Hepatocyte (in vitro differentiated cells): ENCODE results near the gene PLEKHA7. TPM values are rescaled to one million over a fixed set of nuclear protein-coding genes. Genes with fewer than 3 reads are reported as not detected.
A peak's percentile ranks its signal among the peaks of the same experiment; 100 is the strongest.

Source experiments
- DNase-seq: peaks from one replicate; pipeline ENCODE4 v3.0.0-alpha.2; 2016; ENCODE audit warnings: low spot score
- H2AFZ ChIP-seq: fragments of 200-600 bp; sonication (generic); 2 replicates; pipeline ENCODE4 v1.6.0; 2016; ENCODE audit warnings: antibody characterized with exemption, mild to moderate bottlenecking
- H3K27ac ChIP-seq: fragments of 200-600 bp; sonication (generic); 2 replicates; pipeline ENCODE4 v1.5.1; 2016; ENCODE audit warnings: mild to moderate bottlenecking
- H3K27me3 ChIP-seq: fragments of 200-600 bp; sonication (generic); 2 replicates; pipeline ENCODE4 v1.6.1; 2016
- H3K36me3 ChIP-seq: fragments of 200-600 bp; sonication (generic); replicated peaks from 2 replicates; pipeline ENCODE4 v1.5.1; 2016; ENCODE audit warnings: low read depth; ENCODE audit not compliant: insufficient read depth
- H3K4me1 ChIP-seq: fragments of 200-600 bp; sonication (generic); 2 replicates; pipeline ENCODE4 v1.5.1; 2016; ENCODE audit warnings: mild to moderate bottlenecking, moderate library complexity; ENCODE audit not compliant: insufficient read depth
- H3K4me2 ChIP-seq: fragments of 200-600 bp; sonication (generic); 2 replicates; pipeline ENCODE4 v1.6.0; 2016
- H3K4me3 ChIP-seq: fragments of 200-600 bp; sonication (generic); 2 replicates; pipeline ENCODE4 v1.5.1; 2016; ENCODE audit warnings: mild to moderate bottlenecking
- H3K79me2 ChIP-seq: fragments of 200-600 bp; sonication (generic); 2 replicates; pipeline ENCODE4 v1.6.0; 2017; ENCODE audit warnings: mild to moderate bottlenecking
- H3K9me2 ChIP-seq: fragments of 200-600 bp; sonication (generic); replicated peaks from 2 replicates; pipeline ENCODE4 v1.6.0; 2017; ENCODE audit warnings: mild to moderate bottlenecking; ENCODE audit not compliant: insufficient read depth
- H3K9me3 ChIP-seq: fragments of 200-600 bp; sonication (generic); 2 replicates; pipeline ENCODE4 v1.5.1; 2016; ENCODE audit warnings: low read depth, mild to moderate bottlenecking
- H4K20me1 ChIP-seq: fragments of 200-600 bp; sonication (generic); 2 replicates; pipeline ENCODE4 v1.6.0; 2016; ENCODE audit warnings: mild to moderate bottlenecking; ENCODE audit not compliant: insufficient read depth, poor library complexity, severe bottlenecking
- EZH2 ChIP-seq: fragments of 200-600 bp; sonication (generic); IDR thresholded peaks from 2 replicates; pipeline ENCODE4 v1.6.1; 2016; ENCODE audit warnings: antibody characterized with exemption, mild to moderate bottlenecking, borderline replicate concordance
- EZH2phosphoT487 ChIP-seq: fragments of 200-600 bp; sonication (generic); IDR thresholded peaks from one replicate; pipeline ENCODE4 v1.6.1; 2018; ENCODE audit warnings: antibody characterized with exemption, mild to moderate bottlenecking, low read depth, moderate library complexity; ENCODE audit not compliant: unreplicated experiment, severe bottlenecking
- WGBS: methylation state at CpG from one replicate; pipeline ENCODE4 v1.1.6; 2016; ENCODE audit warnings: low lambda C conversion rate; ENCODE audit errors: missing lambda C conversion rate; 5-methylcytosine and 5-hydroxymethylcytosine counted together
- polyA plus RNA-seq: library from polyadenylated mRNA; unstranded; fragments of >200 nt; fragmentation: Nextera tagmentation; extraction: Ambion mirVana; gene quantifications from 2 replicates; pipeline ENCODE4 v1.2.1, GENCODE V29; 2016
- total RNA-seq: library from RNA; depleted of rRNA; stranded (reverse); fragments of >200 nt; gene quantifications from 2 replicates; pipeline ENCODE4 v1.2.3, GENCODE V29; 2014
- TF ChIP-seq, protein P1 (sequence below): fragments of 200-600 bp; sonication (generic); IDR thresholded peaks from 2 replicates; pipeline ENCODE4 v1.5.1; 2016; ENCODE audit warnings: antibody characterized with exemption, mild to moderate bottlenecking; ENCODE audit not compliant: poor library complexity

PLEKHA7 gene
- total and polyA plus RNA-seq, 2 experiments from 2014 or later: 16.7 to 35.6 TPM

DNA sequence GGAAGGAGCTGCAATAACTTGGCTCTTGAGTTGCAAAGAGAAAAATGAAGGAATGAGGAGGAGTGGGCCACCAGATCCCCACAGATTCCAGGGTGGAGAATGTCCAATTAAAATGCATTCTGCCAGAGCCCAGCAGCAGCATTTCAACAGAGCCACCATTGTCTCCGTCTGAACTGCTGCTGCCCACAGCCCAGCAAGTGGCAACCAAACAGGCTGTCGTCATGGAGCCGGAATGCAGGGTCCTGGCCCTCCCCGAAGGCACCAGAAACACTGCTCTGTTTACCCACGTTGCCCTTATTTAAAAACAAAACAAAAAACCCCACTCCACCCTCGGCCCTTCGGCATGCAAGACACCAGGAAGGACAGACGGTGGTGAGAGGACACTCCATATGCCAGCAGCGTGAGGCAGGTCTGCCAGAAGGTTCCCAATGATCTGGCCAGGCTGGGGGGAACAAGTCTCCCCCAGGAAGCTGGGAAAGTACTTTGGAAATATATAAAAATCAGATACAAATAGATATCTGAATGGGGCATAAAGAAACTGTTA is 32.5 kb downstream of the PLEKHA7 start:
- DNase-seq: peak; percentile 37
- Histone ChIP-seq H4K20me1 (no peaks in the 10 kb centered on the region), H3K4me3 (no peak overlapping the region), H3K9me3 (no peaks in the 10 kb centered on the region), H3K9me2 (no peaks in the 10 kb centered on the region), H3K79me2 (peaks cover 49% of the 10 kb centered on the region), H3K36me3 (no peaks in the 10 kb centered on the region), H3K27me3 (no peaks in the 10 kb centered on the region), H2AFZ (no peak overlapping the region), H3K4me2 (peak overlapping the region; percentile 35), H3K27ac (peak overlapping the region; percentile 77), H3K4me1 (peaks cover 58% of the 10 kb centered on the region)
- WGBS: 36% methylated on average over 9 of the region's 9 CpGs
- TF ChIP-seq EZH2 (no peak), EZH2phosphoT487 (no peak)
- TF ChIP-seq, protein P1, sequence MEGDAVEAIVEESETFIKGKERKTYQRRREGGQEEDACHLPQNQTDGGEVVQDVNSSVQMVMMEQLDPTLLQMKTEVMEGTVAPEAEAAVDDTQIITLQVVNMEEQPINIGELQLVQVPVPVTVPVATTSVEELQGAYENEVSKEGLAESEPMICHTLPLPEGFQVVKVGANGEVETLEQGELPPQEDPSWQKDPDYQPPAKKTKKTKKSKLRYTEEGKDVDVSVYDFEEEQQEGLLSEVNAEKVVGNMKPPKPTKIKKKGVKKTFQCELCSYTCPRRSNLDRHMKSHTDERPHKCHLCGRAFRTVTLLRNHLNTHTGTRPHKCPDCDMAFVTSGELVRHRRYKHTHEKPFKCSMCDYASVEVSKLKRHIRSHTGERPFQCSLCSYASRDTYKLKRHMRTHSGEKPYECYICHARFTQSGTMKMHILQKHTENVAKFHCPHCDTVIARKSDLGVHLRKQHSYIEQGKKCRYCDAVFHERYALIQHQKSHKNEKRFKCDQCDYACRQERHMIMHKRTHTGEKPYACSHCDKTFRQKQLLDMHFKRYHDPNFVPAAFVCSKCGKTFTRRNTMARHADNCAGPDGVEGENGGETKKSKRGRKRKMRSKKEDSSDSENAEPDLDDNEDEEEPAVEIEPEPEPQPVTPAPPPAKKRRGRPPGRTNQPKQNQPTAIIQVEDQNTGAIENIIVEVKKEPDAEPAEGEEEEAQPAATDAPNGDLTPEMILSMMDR: no peak

DNA sequence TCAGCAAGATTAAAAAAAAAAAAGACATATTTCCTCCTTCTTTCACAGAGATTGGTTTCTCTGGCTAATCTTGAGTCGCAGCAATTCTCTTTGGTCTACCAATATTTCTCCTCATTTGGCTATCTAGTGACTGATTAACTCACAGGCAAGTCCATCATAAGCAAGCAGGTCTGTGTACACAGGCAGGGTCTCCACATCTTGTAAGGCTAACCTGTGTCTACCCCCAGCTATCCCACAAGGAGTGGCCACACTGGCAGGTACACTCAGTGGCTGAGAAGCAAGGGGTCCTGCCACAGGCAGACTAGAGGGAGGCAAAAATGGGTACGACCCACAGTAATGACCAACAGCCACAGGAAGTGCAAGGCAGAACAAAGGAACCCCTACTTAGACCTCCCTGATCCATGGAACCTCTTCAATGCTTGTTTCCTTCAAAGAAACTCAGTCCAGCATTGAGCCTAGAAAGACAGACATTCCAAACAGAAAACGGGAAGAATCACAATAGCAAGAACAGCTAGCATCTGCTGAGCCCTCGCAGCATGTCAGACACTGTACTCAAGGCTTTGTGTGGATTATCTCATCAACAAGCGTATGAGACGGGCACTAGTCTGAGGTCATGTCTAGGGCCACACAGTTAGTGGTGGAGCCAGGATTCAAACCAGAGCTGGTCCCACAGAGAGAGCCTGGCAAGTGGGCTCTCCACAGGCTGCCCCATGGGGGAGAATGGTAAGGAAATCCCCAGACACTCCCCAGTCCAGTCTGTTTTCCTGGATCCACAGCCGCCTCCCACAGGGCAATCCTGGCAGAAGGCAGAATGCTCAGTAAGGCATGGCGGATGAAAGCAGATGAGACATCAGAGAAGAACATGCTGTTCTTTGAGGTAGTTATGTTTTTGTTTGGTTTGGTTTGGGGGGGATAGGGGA is 34.3 kb downstream of the PLEKHA7 start:
- 74% methylated on average over 8 of the region's 8 CpGs for WGBS
- Histone ChIP-seq H4K20me1 (no peaks in the 10 kb centered on the region), H3K4me1 (peaks cover 45% of the 10 kb centered on the region), H3K9me2 (no peaks in the 10 kb centered on the region), H3K27ac (peak overlapping the region; percentile 66), H3K4me2 (peak overlapping the region; percentile 56), H3K9me3 (no peaks in the 10 kb centered on the region), H3K36me3 (no peaks in the 10 kb centered on the region), H3K27me3 (no peaks in the 10 kb centered on the region), H3K79me2 (peaks cover 59% of the 10 kb centered on the region), H3K4me3 (no peak overlapping the region), H2AFZ (no peak overlapping the region)
- no peak for TF ChIP-seq EZH2
- no peak for TF ChIP-seq EZH2phosphoT487
- TF ChIP-seq, protein P1: no peak
- no peak for DNase-seq

DNA sequence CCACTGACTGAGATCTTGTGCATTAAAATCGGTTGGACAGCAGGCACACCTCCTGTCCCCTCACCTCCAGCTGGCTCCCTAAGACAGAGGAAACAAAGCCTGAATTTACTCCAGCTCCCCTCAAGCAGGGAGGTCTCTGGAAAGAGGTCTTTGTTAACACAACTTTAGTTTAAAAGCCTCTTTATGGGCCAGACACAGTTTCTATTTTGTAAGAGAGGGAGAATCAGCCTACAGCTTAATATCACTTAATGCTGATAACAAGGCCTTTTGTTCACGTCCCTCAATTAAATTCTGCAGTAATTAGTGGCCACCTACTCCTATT is 36.3 kb downstream of the PLEKHA7 start:
- peaks cover 38% of the 10 kb centered on the region for H3K4me1 ChIP-seq
- H3K27me3 ChIP-seq: no peaks in the 10 kb centered on the region
- H3K27ac ChIP-seq: peak overlapping the region; percentile 16
- peaks cover 52% of the 10 kb centered on the region for H3K79me2 ChIP-seq
- no peaks in the 10 kb centered on the region for H3K9me3 ChIP-seq
- no peaks in the 10 kb centered on the region for H3K36me3 ChIP-seq
- no peak overlapping the region for H3K4me2 ChIP-seq
- H3K4me3 ChIP-seq: no peak overlapping the region
- no peaks in the 10 kb centered on the region for H3K9me2 ChIP-seq
- no peak for DNase-seq
- H4K20me1 ChIP-seq: no peaks in the 10 kb centered on the region
- no peak overlapping the region for H2AFZ ChIP-seq
- 39% methylated on average over 2 of the region's 2 CpGs for WGBS
- TF ChIP-seq EZH2phosphoT487: no peak
- TF ChIP-seq, protein P1: no peak
- no peak for TF ChIP-seq EZH2
